HepG2 (cell line): ENCODE measurements around the gene DCK. TPM values are rescaled to one million over a fixed set of nuclear protein-coding genes. Genes with fewer than 3 reads are reported as not detected.

Source experiments
- HDAC6 ChIP-seq: fragments of 200-600 bp; sonication (generic); IDR thresholded peaks from 2 replicates; pipeline ENCODE4 v1.7.0; 2017; ENCODE audit warnings: mild to moderate bottlenecking, antibody characterized with exemption, low read length, low read depth
- ZNF407 ChIP-seq: sonication (generic); formaldehyde crosslinking; IDR thresholded peaks from one replicate; pipeline ENCODE4 v1.5.1; 2020; ENCODE audit warnings: mild to moderate bottlenecking, missing genetic modification reagents; ENCODE audit errors: not compliant biosample characterization
- ZNF460 ChIP-seq: sonication (generic); formaldehyde crosslinking; IDR thresholded peaks from 2 replicates; pipeline ENCODE4 v1.5.1; 2020; ENCODE audit warnings: missing genetic modification reagents, mild to moderate bottlenecking, borderline replicate concordance
- ZNF607 ChIP-seq: sonication (generic); formaldehyde crosslinking; IDR thresholded peaks from 2 replicates; pipeline ENCODE4 v1.5.1; 2020; ENCODE audit warnings: missing genetic modification reagents, mild to moderate bottlenecking, borderline replicate concordance
- ZSCAN12 ChIP-seq: sonication (generic); formaldehyde crosslinking; IDR thresholded peaks from 2 replicates; pipeline ENCODE4 v1.9.0; 2021; ENCODE audit warnings: mild to moderate bottlenecking, missing genetic modification reagents
- polyA plus RNA-seq, 8 experiments: library from polyadenylated mRNA; depleted of rRNA in 3 of 8; stranded (reverse) in 7 of 8; unstranded in 1 of 8; fragments of >200 nt; fragmentation: Illumina TruSeq in 4 of 8; extraction: Trizol in 4 of 8; gene quantifications; 2 replicates each; pipeline versions ENCODE4 v1.2.1 to v1.2.3, GENCODE V29; 2011 to 2016; ENCODE audit warnings: low read depth in 4 of 8, missing spikeins in 1 of 8, mixed read lengths in 1 of 8; ENCODE audit not compliant: insufficient read depth in 1 of 8
- total RNA-seq, 5 experiments: library from RNA; depleted of rRNA; stranded (reverse); fragments of >200 nt; fragmentation: Illumina TruSeq; extraction: Trizol; gene quantifications; 2 replicates each; pipeline ENCODE4 v1.2.3, GENCODE V29; 2016; ENCODE audit warnings: low read depth in 1 of 5
- TF ChIP-seq, protein P1 (sequence below): sonication (generic); formaldehyde crosslinking; IDR thresholded peaks from 2 replicates; pipeline ENCODE4 v1.5.0; 2020; ENCODE audit warnings: missing genetic modification reagents

The DCK gene
- total and polyA plus RNA-seq, 2 of the 13 experiments (the other 11 are each of a cell fraction or from before 2014, with no cell fraction given): 5.7 to 21.8 TPM

GRCh38 chr4:70969076-70969475 lies 24.4 kb upstream of the DCK start (continued):
- TF ChIP-seq ZNF407 (CRISPR knock-in tag) (no peak), ZNF607 (CRISPR knock-in tag) (no peak), ZSCAN12 (CRISPR knock-in tag) (no peak), ZNF460 (CRISPR knock-in tag) (no peak), HDAC6 (no peak)
- TF ChIP-seq, protein P1, sequence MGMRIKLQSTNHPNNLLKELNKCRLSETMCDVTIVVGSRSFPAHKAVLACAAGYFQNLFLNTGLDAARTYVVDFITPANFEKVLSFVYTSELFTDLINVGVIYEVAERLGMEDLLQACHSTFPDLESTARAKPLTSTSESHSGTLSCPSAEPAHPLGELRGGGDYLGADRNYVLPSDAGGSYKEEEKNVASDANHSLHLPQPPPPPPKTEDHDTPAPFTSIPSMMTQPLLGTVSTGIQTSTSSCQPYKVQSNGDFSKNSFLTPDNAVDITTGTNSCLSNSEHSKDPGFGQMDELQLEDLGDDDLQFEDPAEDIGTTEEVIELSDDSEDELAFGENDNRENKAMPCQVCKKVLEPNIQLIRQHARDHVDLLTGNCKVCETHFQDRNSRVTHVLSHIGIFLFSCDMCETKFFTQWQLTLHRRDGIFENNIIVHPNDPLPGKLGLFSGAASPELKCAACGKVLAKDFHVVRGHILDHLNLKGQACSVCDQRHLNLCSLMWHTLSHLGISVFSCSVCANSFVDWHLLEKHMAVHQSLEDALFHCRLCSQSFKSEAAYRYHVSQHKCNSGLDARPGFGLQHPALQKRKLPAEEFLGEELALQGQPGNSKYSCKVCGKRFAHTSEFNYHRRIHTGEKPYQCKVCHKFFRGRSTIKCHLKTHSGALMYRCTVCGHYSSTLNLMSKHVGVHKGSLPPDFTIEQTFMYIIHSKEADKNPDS: no peak
